ENCODE measurements around the gene BMPR2.
"Not testable (repeated sequence)": the region's sequence is repeated elsewhere in the genome, so short reads cannot be mapped to it uniquely, and the experiment has no call there.

Gene BMPR2

DNA sequence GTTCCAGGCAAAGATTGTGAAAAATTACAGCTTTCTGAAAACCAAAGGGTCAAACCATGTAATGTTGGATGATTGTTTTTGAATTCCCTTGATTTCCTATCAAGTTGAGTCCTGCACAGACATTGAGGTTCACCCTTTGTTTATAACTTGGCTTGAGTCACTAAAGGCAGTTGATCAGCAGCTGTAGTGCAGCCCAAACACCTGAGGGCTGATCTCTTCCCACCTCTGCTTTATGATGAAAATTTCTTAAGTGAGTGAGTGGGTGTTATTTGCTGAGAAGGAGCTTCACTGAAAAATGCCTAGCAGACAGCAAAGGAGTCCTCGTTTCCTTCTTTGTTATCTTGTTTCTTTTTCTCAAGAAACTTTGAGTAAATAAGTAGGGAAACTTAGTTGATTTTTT is 31.9 kb upstream of the BMPR2 start:
- DNase-seq (ENCODE audit: low spot score) = no peak
- TF ChIP-seq CTCF (IDR thresholded peaks at IDR 0.05; ENCODE audit: extremely low read depth, missing control alignments) = no peak

DNA sequence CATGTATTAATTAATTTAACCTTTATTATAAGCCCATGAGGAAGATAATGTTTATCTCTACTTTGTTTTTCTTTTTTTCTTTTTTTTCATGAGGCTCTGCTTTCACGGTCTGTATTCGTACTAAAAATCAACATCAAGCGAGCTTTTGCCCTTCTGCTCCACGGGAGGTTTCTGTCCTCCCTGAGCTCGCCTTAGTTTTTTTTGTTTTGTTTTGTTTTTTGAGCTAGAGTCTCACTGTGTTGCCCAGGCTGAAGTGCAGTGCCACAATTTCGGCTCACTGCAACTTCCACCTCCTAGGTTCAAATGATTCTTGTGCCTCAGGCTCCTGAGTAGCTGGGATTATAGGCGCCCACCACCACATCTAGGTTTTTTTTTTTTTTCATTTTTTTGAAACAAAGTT is 29.9 kb upstream of the BMPR2 start:
- no peak for TF ChIP-seq CTCF (IDR thresholded peaks at IDR 0.05; ENCODE audit: extremely low read depth, missing control alignments)
- no peak for DNase-seq (ENCODE audit: low spot score)

- DNase-seq (ENCODE audit: low spot score) = no peak
These were observed 22.7 kb upstream of the BMPR2 start for GRCh38 chr2:202353430-202353829.

DNA sequence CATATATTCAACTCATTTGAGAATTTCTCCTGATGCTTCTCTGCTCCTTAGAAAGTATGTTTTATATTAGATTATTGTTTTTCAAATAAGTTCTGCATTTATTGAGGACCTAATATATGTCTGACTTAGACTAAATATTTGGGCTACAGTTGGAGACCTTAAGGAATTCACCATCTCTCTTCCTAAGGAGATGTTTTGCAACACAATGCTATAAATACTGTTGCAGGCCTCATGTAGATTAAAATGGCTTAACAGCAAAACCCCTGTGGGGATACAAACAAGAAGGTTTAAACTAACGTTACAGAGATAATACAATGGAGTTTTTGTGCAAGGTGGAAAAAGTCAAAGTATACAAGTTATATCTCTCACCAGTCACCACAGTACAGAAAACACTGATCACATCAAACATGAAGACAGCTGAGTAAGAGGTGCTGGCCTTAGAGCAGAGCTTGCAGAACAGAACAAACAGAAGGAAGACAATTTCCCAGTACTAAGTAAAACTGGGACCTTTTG is 20.1 kb upstream of the BMPR2 start:
- DNase-seq (ENCODE audit: low spot score) = no peak
- TF ChIP-seq CTCF (IDR thresholded peaks at IDR 0.05; ENCODE audit: extremely low read depth, missing control alignments) = no peak

More at GRCh38 chr2:202353430-202353829, 22.7 kb upstream of the BMPR2 start:
- no peak for TF ChIP-seq CTCF (IDR thresholded peaks at IDR 0.05; ENCODE audit: extremely low read depth, missing control alignments)

DNA sequence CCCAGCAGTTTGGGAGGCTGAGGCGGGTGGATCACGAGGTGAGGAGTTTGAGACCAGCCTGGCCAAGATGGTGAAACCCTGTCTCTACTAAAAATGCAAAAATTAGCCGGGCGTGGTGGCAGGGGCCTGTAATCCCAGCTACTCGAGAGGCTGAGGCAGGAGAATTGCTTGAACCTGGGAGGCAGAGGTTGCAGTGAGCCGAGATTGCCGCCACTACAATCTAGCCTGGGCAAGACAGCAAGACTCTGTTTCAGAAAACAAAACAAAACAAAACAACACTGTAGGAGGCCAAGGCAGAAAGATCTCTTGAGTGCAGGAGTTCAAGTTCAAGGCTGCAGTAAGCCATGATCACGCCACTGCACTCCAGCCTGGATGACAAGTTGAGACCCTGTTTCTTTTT is 17.2 kb upstream of the BMPR2 start:
- DNase-seq (ENCODE audit: low spot score) = not testable (repeated sequence)

- no peak for TF ChIP-seq CTCF (IDR thresholded peaks at IDR 0.05; ENCODE audit: extremely low read depth, missing control alignments)
- DNase-seq (ENCODE audit: low spot score) = no peak
These were observed 15.5 kb upstream of the BMPR2 start for GRCh38 chr2:202360646-202361045.

GRCh38 chr2:202361108-202361507 is 15.0 kb upstream of the BMPR2 start:
- no peak for TF ChIP-seq CTCF (IDR thresholded peaks at IDR 0.05; ENCODE audit: extremely low read depth, missing control alignments)
- DNase-seq (ENCODE audit: low spot score) = no peak

DNA sequence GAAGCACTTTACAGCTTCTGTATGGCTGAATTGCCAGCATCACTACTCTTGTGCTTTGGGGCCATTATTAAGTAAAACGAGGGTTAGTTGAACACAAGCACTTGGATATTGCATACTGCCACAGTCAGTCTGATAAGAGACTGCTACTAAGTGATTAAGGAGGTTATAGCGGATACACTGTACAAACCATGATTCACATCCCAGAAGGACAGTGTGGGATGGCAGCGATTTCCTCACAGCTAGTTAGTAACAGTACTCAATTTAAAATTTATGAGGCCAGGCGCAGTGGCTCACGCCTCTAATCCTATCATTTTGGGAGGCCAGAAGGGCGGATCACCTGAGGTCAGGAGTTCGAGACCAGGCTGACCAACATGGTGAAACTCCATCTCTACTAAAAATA is 2.6 kb upstream of the BMPR2 start:
- TF ChIP-seq CTCF (IDR thresholded peaks at IDR 0.05; ENCODE audit: extremely low read depth, missing control alignments) = no peak
- no peak for DNase-seq (ENCODE audit: low spot score)

GRCh38 chr2:202374383-202374782 is 1.7 kb upstream of the BMPR2 start:
- not testable (repeated sequence) for DNase-seq (ENCODE audit: low spot score)

All from GM20000 (cell line).